DOHH2 (cell line): Measurements from ENCODE around the gene ADAMTS13.
"Not testable (repeated sequence)": the region's sequence is repeated elsewhere in the genome, so short reads cannot be mapped to it uniquely, and the experiment has no call there.

ENCODE experiments used
- H3F3A ChIP-seq: fragments of 200-600 bp; sonication (generic), shearing (Covaris generic); 2 replicates; pipeline ENCODE4 v1.6.0; 2016; ENCODE audit warnings: antibody characterized with exemption, mild to moderate bottlenecking; ENCODE audit not compliant: control insufficient read depth, insufficient read depth
- H3K27ac ChIP-seq: fragments of 200-600 bp; sonication (generic); 2 replicates; pipeline ENCODE4 v1.5.1; 2014; ENCODE audit warnings: low read depth, mild to moderate bottlenecking, low read length, moderate library complexity
- H3K27me3 ChIP-seq: fragments of 200-600 bp; sonication (generic); 2 replicates; pipeline ENCODE4 v1.6.1; 2014; ENCODE audit warnings: mild to moderate bottlenecking, low read length, mixed read lengths; ENCODE audit not compliant: control insufficient read depth
- H3K36me3 ChIP-seq: fragments of 200-600 bp; sonication (generic); 2 replicates; pipeline ENCODE4 v1.6.1; 2014; ENCODE audit warnings: mild to moderate bottlenecking, low read length, moderate library complexity, mixed read lengths; ENCODE audit not compliant: control insufficient read depth
- H3K4me1 ChIP-seq: fragments of 200-600 bp; sonication (generic); 2 replicates; pipeline ENCODE4 v1.6.1; 2014; ENCODE audit warnings: mild to moderate bottlenecking, low read length, mixed read lengths; ENCODE audit not compliant: control insufficient read depth
- H3K4me2 ChIP-seq: fragments of 200-600 bp; sonication (generic); 2 replicates; pipeline ENCODE4 v1.6.0; 2014; ENCODE audit warnings: mild to moderate bottlenecking, low read length, moderate library complexity
- H3K4me3 ChIP-seq: fragments of 200-600 bp; sonication (generic); 2 replicates; pipeline ENCODE4 v1.5.1; 2014; ENCODE audit warnings: mild to moderate bottlenecking, low read length, mixed read lengths
- H3K79me2 ChIP-seq: fragments of 200-600 bp; sonication (generic); 2 replicates; pipeline ENCODE4 v1.6.1; 2014; ENCODE audit warnings: mild to moderate bottlenecking, low read length, mixed read lengths; ENCODE audit not compliant: control insufficient read depth
- H3K9me2 ChIP-seq: fragments of 200-600 bp; sonication (generic); replicated peaks from 2 replicates; pipeline ENCODE4 v1.6.1; 2014; ENCODE audit warnings: mild to moderate bottlenecking, low read length, mixed read lengths; ENCODE audit not compliant: control insufficient read depth
- H3K9me3 ChIP-seq: fragments of 200-600 bp; sonication (generic); 2 replicates; pipeline ENCODE4 v1.6.1; 2014; ENCODE audit warnings: antibody characterized with exemption, low read length, mixed read lengths; ENCODE audit not compliant: control insufficient read depth, insufficient read depth
- H4K20me1 ChIP-seq: fragments of 200-600 bp; sonication (generic); 2 replicates; pipeline ENCODE4 v1.6.0; 2014; ENCODE audit warnings: low read depth, mild to moderate bottlenecking, antibody characterized with exemption, low read length, moderate library complexity; ENCODE audit not compliant: control insufficient read depth, insufficient read depth
- EZH2phosphoT487 ChIP-seq: fragments of 200-600 bp; sonication (generic); IDR thresholded peaks from 2 replicates; pipeline ENCODE4 v1.6.1; 2017; ENCODE audit warnings: borderline replicate concordance, mild to moderate bottlenecking, antibody characterized with exemption, low read length, moderate library complexity, mixed read lengths
- TF ChIP-seq, protein P1 (sequence below): fragments of 200-600 bp; sonication (generic); IDR thresholded peaks from one replicate; pipeline ENCODE4 v1.5.1; 2014; ENCODE audit warnings: antibody characterized with exemption, mild to moderate bottlenecking, low read depth, low read length; ENCODE audit not compliant: poor library complexity, severe bottlenecking

Gene ADAMTS13

DNA sequence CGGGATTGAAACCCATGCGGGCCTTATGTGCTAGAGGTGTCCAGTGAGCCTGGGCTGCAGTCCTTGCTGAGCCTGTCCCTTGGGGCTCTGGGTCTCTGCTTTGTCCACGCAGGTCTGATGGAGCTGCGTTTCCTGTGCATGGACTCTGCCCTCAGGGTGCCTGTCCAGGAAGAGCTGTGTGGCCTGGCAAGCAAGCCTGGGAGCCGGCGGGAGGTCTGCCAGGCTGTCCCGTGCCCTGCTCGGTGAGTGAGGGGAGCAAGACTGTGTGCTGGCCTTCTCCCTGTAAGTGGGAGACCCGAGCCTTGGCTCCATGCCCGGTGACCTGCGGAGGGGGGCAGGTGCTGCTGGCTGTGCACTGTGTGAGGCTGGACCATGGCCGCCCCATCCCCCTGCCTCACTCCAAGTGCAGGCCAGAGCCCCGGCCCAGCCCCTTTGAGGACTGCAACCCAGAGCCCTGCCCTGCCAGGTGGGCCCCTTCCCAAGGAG is 26.4 kb downstream of the ADAMTS13 start:
- Histone ChIP-seq H3K4me3 (no peak overlapping the region), H3K27me3 (peaks cover 17% of the 10 kb centered on the region), H4K20me1 (no peaks in the 10 kb centered on the region)

DNA sequence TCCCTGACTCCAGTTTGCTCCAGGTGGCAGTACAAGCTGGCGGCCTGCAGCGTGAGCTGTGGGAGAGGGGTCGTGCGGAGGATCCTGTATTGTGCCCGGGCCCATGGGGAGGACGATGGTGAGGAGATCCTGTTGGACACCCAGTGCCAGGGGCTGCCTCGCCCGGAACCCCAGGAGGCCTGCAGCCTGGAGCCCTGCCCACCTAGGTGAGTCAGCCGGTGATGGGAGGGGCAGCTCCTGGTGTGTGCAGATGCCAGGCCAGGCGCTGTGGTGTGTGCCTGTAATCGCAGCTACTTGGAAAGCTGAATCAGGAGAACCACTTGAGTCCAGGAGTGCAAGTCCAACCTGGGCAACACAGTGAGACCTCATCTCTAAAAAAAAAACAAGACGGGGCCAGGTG is 27.6 kb downstream of the ADAMTS13 start:
- Histone ChIP-seq H3K27me3 (peaks cover 17% of the 10 kb centered on the region), H3K4me3 (no peak overlapping the region), H3K4me1 (no peaks in the 10 kb centered on the region), H3K9me3 (no peaks in the 10 kb centered on the region), H3K9me2 (no peaks in the 10 kb centered on the region), H3K27ac (no peak overlapping the region), H3F3A (no peaks in the 10 kb centered on the region), H3K4me2 (no peak overlapping the region), H3K36me3 (no peaks in the 10 kb centered on the region), H4K20me1 (no peaks in the 10 kb centered on the region), H3K79me2 (no peaks in the 10 kb centered on the region)
- TF ChIP-seq, protein P1, sequence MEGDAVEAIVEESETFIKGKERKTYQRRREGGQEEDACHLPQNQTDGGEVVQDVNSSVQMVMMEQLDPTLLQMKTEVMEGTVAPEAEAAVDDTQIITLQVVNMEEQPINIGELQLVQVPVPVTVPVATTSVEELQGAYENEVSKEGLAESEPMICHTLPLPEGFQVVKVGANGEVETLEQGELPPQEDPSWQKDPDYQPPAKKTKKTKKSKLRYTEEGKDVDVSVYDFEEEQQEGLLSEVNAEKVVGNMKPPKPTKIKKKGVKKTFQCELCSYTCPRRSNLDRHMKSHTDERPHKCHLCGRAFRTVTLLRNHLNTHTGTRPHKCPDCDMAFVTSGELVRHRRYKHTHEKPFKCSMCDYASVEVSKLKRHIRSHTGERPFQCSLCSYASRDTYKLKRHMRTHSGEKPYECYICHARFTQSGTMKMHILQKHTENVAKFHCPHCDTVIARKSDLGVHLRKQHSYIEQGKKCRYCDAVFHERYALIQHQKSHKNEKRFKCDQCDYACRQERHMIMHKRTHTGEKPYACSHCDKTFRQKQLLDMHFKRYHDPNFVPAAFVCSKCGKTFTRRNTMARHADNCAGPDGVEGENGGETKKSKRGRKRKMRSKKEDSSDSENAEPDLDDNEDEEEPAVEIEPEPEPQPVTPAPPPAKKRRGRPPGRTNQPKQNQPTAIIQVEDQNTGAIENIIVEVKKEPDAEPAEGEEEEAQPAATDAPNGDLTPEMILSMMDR, result no peak
- no peak for TF ChIP-seq EZH2phosphoT487

More for the DNA sequence above, 26.4 kb downstream of the ADAMTS13 start:
- Histone ChIP-seq H3K4me2 (no peak overlapping the region), H3K36me3 (no peaks in the 10 kb centered on the region), H3K4me1 (no peaks in the 10 kb centered on the region), H3F3A (no peaks in the 10 kb centered on the region), H3K27ac (no peak overlapping the region), H3K9me2 (no peaks in the 10 kb centered on the region), H3K79me2 (no peaks in the 10 kb centered on the region), H3K9me3 (no peaks in the 10 kb centered on the region)
- TF ChIP-seq EZH2phosphoT487, result no peak
- TF ChIP-seq, protein P1, result no peak

GRCh38 chr9:133451865-133452264 is 29.7 kb downstream of the ADAMTS13 start:
- not testable (repeated sequence) for H3F3A ChIP-seq, H3K4me2 ChIP-seq, H3K4me3 ChIP-seq, H3K9me2 ChIP-seq, H4K20me1 ChIP-seq, H3K27ac ChIP-seq, H3K79me2 ChIP-seq, H3K4me1 ChIP-seq, H3K9me3 ChIP-seq, H3K36me3 ChIP-seq
- H3K27me3 ChIP-seq, result peaks cover 12% of the 10 kb centered on the region

DNA sequence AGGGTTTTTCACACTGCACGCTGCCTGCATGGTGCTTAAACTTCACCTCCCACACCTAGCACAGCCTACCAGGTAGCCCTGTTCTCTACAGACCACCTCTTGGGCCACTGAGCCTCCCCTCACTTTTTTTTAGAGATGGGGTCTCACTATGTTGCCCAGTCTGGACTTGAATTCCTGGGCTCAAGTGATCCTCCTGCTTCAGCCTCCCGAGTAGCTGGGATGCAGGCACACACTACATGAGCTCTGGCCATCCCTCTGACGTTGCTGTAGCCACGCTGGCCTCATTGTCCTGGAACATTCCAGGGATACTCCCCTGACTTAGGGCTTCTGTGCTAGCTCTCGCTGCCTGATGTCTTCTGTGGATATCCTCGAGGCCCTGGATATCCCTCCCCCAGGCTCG is 30.4 kb downstream of the ADAMTS13 start:
- H3F3A ChIP-seq, result no peaks in the 10 kb centered on the region
- H3K4me1 ChIP-seq, result no peaks in the 10 kb centered on the region
- no peak for TF ChIP-seq EZH2phosphoT487
- TF ChIP-seq, protein P1, result no peak
- H3K79me2 ChIP-seq, result no peaks in the 10 kb centered on the region
- peaks cover 12% of the 10 kb centered on the region for H3K27me3 ChIP-seq
- no peak overlapping the region for H3K4me3 ChIP-seq
- no peak overlapping the region for H3K27ac ChIP-seq
- H4K20me1 ChIP-seq, result no peaks in the 10 kb centered on the region
- H3K36me3 ChIP-seq, result no peaks in the 10 kb centered on the region
- H3K4me2 ChIP-seq, result no peak overlapping the region
- H3K9me2 ChIP-seq, result no peaks in the 10 kb centered on the region
- no peaks in the 10 kb centered on the region for H3K9me3 ChIP-seq
